Thymus (tissue), 11 donors: ENCODE measurements around the gene PDGFD. TPM values are rescaled to one million over a fixed set of nuclear protein-coding genes. Genes with fewer than 3 reads are reported as not detected.

ENCODE experiments used
- DNase-seq, 9 donors: peaks; one replicate each; pipeline ENCODE4 v3.0.0-alpha.2; 2013; ENCODE audit warnings: low spot score in 9 of 9, low read depth in 6 of 9, missing footprints in 1 of 9
- H3K27ac ChIP-seq, 2 donors: one replicate each; pipeline ENCODE4 v1.5.1; 2013; ENCODE audit warnings: control low read depth in 1 of 2, low read depth in 1 of 2, low read length in 1 of 2, mild to moderate bottlenecking in 1 of 2, moderate library complexity in 1 of 2
- H3K27me3 ChIP-seq, 2 donors: one replicate each; pipeline ENCODE4 v1.5.1; 2013; ENCODE audit warnings: low read length in 1 of 2; ENCODE audit not compliant: control insufficient read depth in 2 of 2, insufficient read depth in 1 of 2
- H3K36me3 ChIP-seq, 2 donors: one replicate each; pipeline ENCODE4 v1.5.1; 2013; ENCODE audit warnings: low read length in 1 of 2, mild to moderate bottlenecking in 1 of 2, moderate library complexity in 1 of 2; ENCODE audit not compliant: control insufficient read depth in 2 of 2, insufficient read depth in 2 of 2
- H3K4me1 ChIP-seq, 2 donors: one replicate each; pipeline ENCODE4 v1.5.1; 2013; ENCODE audit warnings: low read length in 2 of 2; ENCODE audit not compliant: control insufficient read depth in 2 of 2, insufficient read depth in 2 of 2
- H3K4me3 ChIP-seq, 2 donors: one replicate each; pipeline ENCODE4 v1.5.1; 2013; ENCODE audit warnings: low read length in 2 of 2, control low read depth in 1 of 2, mild to moderate bottlenecking in 1 of 2
- H3K9me3 ChIP-seq, 2 donors: one replicate each; pipeline ENCODE4 v1.5.1; 2013; ENCODE audit warnings: low read length in 1 of 2, mild to moderate bottlenecking in 1 of 2; ENCODE audit not compliant: control insufficient read depth in 2 of 2, insufficient read depth in 1 of 2
- WGBS: extraction: QIAGEN DNeasy Blood & Tissue Kit; methylation state at CpG from one replicate; pipeline ENCODE4 v1.1.7; 2013; 5-methylcytosine and 5-hydroxymethylcytosine counted together
- polyA plus RNA-seq: library from polyadenylated mRNA; stranded (reverse); fragments of 200-250 nt; gene quantifications from one replicate; pipeline ENCODE4 v1.2.3, GENCODE V29; 2013
- total RNA-seq: library from RNA; stranded (reverse); fragments of 120-200 nt; gene quantifications from one replicate; pipeline ENCODE4 v1.2.4, GENCODE V29; 2013
- donor health status: healthy.

Gene PDGFD
- total and polyA plus RNA-seq, 2 donors = 1.3 to 5.2 TPM

GRCh38 chr11:103936059-103936458 lies 227.9 kb downstream of the PDGFD start:
- DNase-seq = no peak
- Histone ChIP-seq H3K27ac (no peak overlapping the region), H3K9me3 (no peaks in the 10 kb centered on the region), H3K36me3 (no peaks in the 10 kb centered on the region), H3K4me3 (no peak overlapping the region), H3K27me3 (no peaks in the 10 kb centered on the region), H3K4me1 (no peaks in the 10 kb centered on the region)
- 95% methylated on average over 1 of the region's 1 CpG for WGBS

GRCh38 chr11:103935219-103935618 lies 228.7 kb downstream of the PDGFD start:
- no peak overlapping the region for H3K4me3 ChIP-seq
- WGBS = 95% methylated on average over 2 of the region's 2 CpGs

GRCh38 chr11:103929170-103929903 lies 234.6 kb downstream of the PDGFD start:
- H3K9me3 ChIP-seq = no peaks in the 10 kb centered on the region
- WGBS = 92% methylated on average over 3 of the region's 3 CpGs
- no peak overlapping the region for H3K27ac ChIP-seq
- no peak overlapping the region for H3K4me3 ChIP-seq
- no peaks in the 10 kb centered on the region for H3K4me1 ChIP-seq
- no peaks in the 10 kb centered on the region for H3K27me3 ChIP-seq
- DNase-seq = no peak
- no peaks in the 10 kb centered on the region for H3K36me3 ChIP-seq

More at GRCh38 chr11:103935219-103935618, 228.7 kb downstream of the PDGFD start:
- Histone ChIP-seq H3K27me3 (no peaks in the 10 kb centered on the region), H3K27ac (no peak overlapping the region), H3K36me3 (no peaks in the 10 kb centered on the region), H3K9me3 (no peaks in the 10 kb centered on the region), H3K4me1 (no peaks in the 10 kb centered on the region)
- DNase-seq = no peak

- Histone ChIP-seq H3K36me3 (no peaks in the 10 kb centered on the region), H3K27me3 (no peaks in the 10 kb centered on the region), H3K4me3 (no peak overlapping the region), H3K27ac (no peak overlapping the region), H3K4me1 (no peaks in the 10 kb centered on the region), H3K9me3 (no peaks in the 10 kb centered on the region)
- 97% methylated on average over 5 of the region's 5 CpGs for WGBS
- DNase-seq = no peak
Measured at GRCh38 chr11:103928802-103929161, 235.2 kb downstream of the PDGFD start.

GRCh38 chr11:103928040-103928801 lies 235.7 kb downstream of the PDGFD start:
- 94% methylated on average over 5 of the region's 5 CpGs for WGBS
- DNase-seq = no peak
- Histone ChIP-seq H3K27me3 (no peaks in the 10 kb centered on the region), H3K4me3 (no peak overlapping the region), H3K27ac (no peak overlapping the region), H3K36me3 (no peaks in the 10 kb centered on the region), H3K4me1 (no peaks in the 10 kb centered on the region), H3K9me3 (no peaks in the 10 kb centered on the region)

GRCh38 chr11:103927535-103927934 lies 236.4 kb downstream of the PDGFD start:
- no peaks in the 10 kb centered on the region for H3K9me3 ChIP-seq
- no peak overlapping the region for H3K4me3 ChIP-seq
- H3K36me3 ChIP-seq = no peaks in the 10 kb centered on the region
- WGBS = 64% methylated on average over 2 of the region's 2 CpGs
- DNase-seq = no peak
- no peaks in the 10 kb centered on the region for H3K27me3 ChIP-seq
- H3K4me1 ChIP-seq = no peaks in the 10 kb centered on the region
- H3K27ac ChIP-seq = no peak overlapping the region

- H3K4me3 ChIP-seq = no peak overlapping the region
- no peak for DNase-seq
- WGBS = 97% methylated on average over 5 of the region's 5 CpGs
- no peaks in the 10 kb centered on the region for H3K9me3 ChIP-seq
- H3K27ac ChIP-seq = no peak overlapping the region
- H3K4me1 ChIP-seq = no peaks in the 10 kb centered on the region
- H3K36me3 ChIP-seq = no peaks in the 10 kb centered on the region
- H3K27me3 ChIP-seq = no peaks in the 10 kb centered on the region
Measured at GRCh38 chr11:103926990-103927389, 237.0 kb downstream of the PDGFD start.

GRCh38 chr11:103924166-103925013 lies 239.6 kb downstream of the PDGFD start:
- H3K4me1 ChIP-seq = no peaks in the 10 kb centered on the region
- no peak for DNase-seq
- 92% methylated on average over 5 of the region's 5 CpGs for WGBS
- H3K27me3 ChIP-seq = no peaks in the 10 kb centered on the region
- H3K27ac ChIP-seq = no peak overlapping the region
- no peak overlapping the region for H3K4me3 ChIP-seq
- no peaks in the 10 kb centered on the region for H3K36me3 ChIP-seq
- H3K9me3 ChIP-seq = no peaks in the 10 kb centered on the region

GRCh38 chr11:103923451-103923931 lies 240.5 kb downstream of the PDGFD start:
- DNase-seq = no peak
- Histone ChIP-seq H3K27me3 (no peaks in the 10 kb centered on the region), H3K36me3 (no peaks in the 10 kb centered on the region), H3K27ac (no peak overlapping the region), H3K4me3 (no peak overlapping the region), H3K9me3 (no peaks in the 10 kb centered on the region), H3K4me1 (no peaks in the 10 kb centered on the region)
